NK-92 (cell line): ENCODE data around the gene FAM181B.

Source experiments
- DNase-seq: peaks from one replicate; lab custom pipeline; 2025; ENCODE audit not compliant: unreplicated experiment; lab: John Stamatoyannopoulos, UW

FAM181B gene

GRCh38 chr11:82686211-82686610, 47.5 kb downstream of the FAM181B start:
- no peak for DNase-seq

DNA sequence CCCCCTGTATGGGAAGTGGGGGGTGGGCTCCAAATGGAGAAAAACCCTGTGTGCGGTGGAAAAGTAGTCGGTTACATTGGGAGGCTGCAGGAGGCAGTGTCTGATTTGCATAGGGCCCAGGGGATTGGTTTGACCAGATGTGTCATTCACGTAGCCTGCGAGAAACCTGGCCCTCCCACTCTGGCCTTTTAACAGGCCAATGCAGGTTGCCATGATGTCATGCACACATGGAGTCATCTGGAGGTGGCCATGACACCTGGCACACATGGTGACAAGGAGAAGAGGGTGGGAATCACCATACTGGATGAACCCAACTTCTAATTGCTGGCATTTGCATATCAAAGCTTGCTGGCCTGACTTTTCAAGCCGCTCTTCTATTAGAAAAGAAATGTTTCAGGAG, 50.6 kb downstream of the FAM181B start:
- no peak for DNase-seq

DNA sequence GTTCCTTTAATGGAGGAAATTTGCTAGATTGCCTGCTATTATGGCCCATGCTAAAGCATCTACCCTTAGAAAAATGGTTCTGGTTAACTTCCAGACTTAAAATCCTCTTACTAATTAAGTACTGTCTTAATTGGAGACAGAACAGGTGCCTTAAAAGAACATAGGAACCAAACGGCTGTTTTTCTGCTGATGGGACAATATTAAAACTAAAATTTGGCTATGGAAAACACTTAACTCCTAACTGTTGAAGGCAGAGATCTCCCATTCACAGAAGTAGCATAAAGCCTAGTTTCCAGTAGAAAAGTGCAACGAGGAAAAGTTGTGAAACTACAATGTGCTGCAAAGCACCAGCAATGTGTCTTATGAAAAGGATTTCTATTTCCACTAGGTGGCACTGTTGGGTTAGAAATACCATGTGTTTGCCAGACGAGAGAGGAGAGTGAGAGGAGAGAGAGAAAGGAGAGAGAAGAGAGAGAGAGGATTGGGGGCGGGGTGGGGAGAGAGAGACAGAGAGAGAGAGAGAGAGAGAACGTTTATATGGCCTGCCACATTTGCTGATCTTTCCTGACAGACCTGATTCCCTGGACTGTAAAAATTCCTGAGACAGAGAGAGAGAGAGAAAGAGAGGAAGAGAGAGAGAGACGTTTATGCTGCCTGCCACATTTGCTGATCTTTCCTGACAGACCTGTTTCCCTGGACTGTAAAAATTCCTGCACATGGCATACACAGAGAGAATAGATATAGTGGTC, 51.5 kb downstream of the FAM181B start:
- no peak for DNase-seq

DNA sequence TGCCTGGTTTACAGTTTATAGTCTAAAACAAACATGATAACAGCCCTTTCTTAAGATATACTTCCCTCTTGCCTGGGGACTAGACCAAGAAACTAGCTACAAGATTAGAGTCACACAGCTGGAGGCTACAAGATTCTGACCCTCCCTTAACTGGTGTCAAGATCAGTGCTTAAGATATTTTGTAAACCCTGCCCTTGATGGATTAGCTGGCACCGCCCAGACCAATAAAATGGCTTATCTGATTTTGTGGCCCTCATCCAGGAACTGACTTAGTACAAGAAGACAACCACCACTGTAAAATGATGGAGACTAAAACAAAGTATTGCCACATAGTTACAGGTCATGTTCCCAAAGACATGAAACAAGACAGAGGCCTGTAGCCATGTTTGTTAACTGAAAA, 53.4 kb downstream of the FAM181B start:
- no peak for DNase-seq
